Epithelial cell of esophagus (primary cell): ENCODE measurements around the gene ACTG2.

Source experiments
- DNase-seq: peaks from one replicate; pipeline ENCODE4 v3.0.0; 2010; ENCODE audit warnings: low read depth
- H3K4me3 ChIP-seq: 2 replicates; pipeline ENCODE4 v1.5.1; 2011; ENCODE audit warnings: mild to moderate bottlenecking, low read length, control low read depth
- CTCF ChIP-seq: IDR thresholded peaks from 2 replicates; pipeline ENCODE4 v1.5.1; 2011; ENCODE audit warnings: low read depth, mild to moderate bottlenecking, low read length, control low read depth, inconsistent platforms; ENCODE audit not compliant: insufficient read depth; ENCODE audit errors: missing control alignments

Gene ACTG2

GRCh38 chr2:73894475-73894850, 1.7 kb downstream of the ACTG2 start:
- DNase-seq, result no peak
- no peak overlapping the region for H3K4me3 ChIP-seq
- no peak for TF ChIP-seq CTCF

- H3K4me3 ChIP-seq, result no peak overlapping the region
- TF ChIP-seq CTCF, result no peak
- DNase-seq, result no peak
Observed at GRCh38 chr2:73894877-73895276, 2.1 kb downstream of the ACTG2 start.

- no peak overlapping the region for H3K4me3 ChIP-seq
- no peak for TF ChIP-seq CTCF
- no peak for DNase-seq
Observed at GRCh38 chr2:73895473-73895872, 2.7 kb downstream of the ACTG2 start.

GRCh38 chr2:73896362-73897239, 3.8 kb downstream of the ACTG2 start:
- DNase-seq, result no peak
- no peak for TF ChIP-seq CTCF

GRCh38 chr2:73897240-73897583, 4.4 kb downstream of the ACTG2 start:
- no peak for DNase-seq
- TF ChIP-seq CTCF, result no peak
- no peak overlapping the region for H3K4me3 ChIP-seq

More at GRCh38 chr2:73896362-73897239, 3.8 kb downstream of the ACTG2 start:
- H3K4me3 ChIP-seq, result no peak overlapping the region

GRCh38 chr2:73897934-73898333, 5.1 kb downstream of the ACTG2 start:
- no peak overlapping the region for H3K4me3 ChIP-seq
- TF ChIP-seq CTCF, result no peak
- no peak for DNase-seq

GRCh38 chr2:73899801-73900336, 7.1 kb downstream of the ACTG2 start:
- TF ChIP-seq CTCF, result no peak
- H3K4me3 ChIP-seq, result no peak overlapping the region
- DNase-seq, result no peak
